ENCODE results near the gene DXO. TPM values are rescaled to one million over a fixed set of nuclear protein-coding genes. Genes with fewer than 3 reads are reported as not detected.
A peak's percentile ranks its signal among the peaks of the same experiment; 100 is the strongest.

DXO gene
- total and polyA plus RNA-seq, 2 of the 13 experiments (the other 11 are each of a cell fraction or from before 2014, with no cell fraction given): 18.6 to 26.2 TPM

DNA sequence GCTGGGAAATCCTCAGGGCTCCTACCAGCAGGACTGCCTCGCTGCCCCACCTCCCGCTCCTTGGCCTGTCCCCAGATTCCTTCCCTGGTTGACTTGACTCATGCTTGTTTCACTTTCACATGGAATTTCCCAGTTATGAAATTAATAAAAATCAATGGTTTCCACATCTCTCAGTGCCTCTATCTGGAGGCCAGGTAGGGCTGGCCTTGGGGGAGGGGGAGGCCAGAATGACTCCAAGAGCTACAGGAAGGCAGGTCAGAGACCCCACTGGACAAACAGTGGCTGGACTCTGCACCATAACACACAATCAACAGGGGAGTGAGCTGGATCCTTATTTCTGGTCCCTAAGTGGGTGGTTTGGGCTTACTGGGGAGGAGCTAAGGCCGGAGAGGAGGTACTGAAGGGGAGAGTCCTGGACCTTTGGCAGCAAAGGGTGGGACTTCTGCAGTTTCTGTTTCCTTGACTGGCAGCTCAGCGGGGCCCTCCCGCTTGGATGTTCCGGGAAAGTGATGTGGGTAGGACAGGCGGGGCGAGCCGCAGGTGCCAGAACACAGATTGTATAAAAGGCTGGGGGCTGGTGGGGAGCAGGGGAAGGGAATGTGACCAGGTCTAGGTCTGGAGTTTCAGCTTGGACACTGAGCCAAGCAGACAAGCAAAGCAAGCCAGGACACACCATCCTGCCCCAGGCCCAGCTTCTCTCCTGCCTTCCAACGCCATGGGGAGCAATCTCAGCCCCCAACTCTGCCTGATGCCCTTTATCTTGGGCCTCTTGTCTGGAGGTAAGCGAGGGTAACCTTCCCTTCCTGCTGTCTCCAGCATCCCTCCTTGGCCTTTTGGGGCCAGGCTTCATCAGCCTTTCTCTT, 26.2 kb downstream of the DXO start, which contains the start of gene CFB (continued):
- TF ChIP-seq, protein P1, sequence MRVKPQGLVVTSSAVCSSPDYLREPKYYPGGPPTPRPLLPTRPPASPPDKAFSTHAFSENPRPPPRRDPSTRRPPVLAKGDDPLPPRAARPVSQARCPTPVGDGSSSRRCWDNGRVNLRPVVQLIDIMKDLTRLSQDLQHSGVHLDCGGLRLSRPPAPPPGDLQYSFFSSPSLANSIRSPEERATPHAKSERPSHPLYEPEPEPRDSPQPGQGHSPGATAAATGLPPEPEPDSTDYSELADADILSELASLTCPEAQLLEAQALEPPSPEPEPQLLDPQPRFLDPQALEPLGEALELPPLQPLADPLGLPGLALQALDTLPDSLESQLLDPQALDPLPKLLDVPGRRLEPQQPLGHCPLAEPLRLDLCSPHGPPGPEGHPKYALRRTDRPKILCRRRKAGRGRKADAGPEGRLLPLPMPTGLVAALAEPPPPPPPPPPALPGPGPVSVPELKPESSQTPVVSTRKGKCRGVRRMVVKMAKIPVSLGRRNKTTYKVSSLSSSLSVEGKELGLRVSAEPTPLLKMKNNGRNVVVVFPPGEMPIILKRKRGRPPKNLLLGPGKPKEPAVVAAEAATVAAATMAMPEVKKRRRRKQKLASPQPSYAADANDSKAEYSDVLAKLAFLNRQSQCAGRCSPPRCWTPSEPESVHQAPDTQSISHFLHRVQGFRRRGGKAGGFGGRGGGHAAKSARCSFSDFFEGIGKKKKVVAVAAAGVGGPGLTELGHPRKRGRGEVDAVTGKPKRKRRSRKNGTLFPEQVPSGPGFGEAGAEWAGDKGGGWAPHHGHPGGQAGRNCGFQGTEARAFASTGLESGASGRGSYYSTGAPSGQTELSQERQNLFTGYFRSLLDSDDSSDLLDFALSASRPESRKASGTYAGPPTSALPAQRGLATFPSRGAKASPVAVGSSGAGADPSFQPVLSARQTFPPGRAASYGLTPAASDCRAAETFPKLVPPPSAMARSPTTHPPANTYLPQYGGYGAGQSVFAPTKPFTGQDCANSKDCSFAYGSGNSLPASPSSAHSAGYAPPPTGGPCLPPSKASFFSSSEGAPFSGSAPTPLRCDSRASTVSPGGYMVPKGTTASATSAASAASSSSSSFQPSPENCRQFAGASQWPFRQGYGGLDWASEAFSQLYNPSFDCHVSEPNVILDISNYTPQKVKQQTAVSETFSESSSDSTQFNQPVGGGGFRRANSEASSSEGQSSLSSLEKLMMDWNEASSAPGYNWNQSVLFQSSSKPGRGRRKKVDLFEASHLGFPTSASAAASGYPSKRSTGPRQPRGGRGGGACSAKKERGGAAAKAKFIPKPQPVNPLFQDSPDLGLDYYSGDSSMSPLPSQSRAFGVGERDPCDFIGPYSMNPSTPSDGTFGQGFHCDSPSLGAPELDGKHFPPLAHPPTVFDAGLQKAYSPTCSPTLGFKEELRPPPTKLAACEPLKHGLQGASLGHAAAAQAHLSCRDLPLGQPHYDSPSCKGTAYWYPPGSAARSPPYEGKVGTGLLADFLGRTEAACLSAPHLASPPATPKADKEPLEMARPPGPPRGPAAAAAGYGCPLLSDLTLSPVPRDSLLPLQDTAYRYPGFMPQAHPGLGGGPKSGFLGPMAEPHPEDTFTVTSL (CRISPR knock-in tag; IDR thresholded peaks at IDR 0.05; ENCODE audit: borderline replicate concordance): peak; percentile 85; the same call in 1 of the 2 replicates
- TF ChIP-seq NFKBIZ (CRISPR knock-in tag; IDR thresholded peaks at IDR 0.05): peak; percentile 99
- peak; percentile 69; the same call in 1 of the 2 replicates for TF ChIP-seq ZSCAN29 (CRISPR knock-in tag; conservative IDR thresholded peaks at IDR 0.05)
- TF ChIP-seq, protein P2, sequence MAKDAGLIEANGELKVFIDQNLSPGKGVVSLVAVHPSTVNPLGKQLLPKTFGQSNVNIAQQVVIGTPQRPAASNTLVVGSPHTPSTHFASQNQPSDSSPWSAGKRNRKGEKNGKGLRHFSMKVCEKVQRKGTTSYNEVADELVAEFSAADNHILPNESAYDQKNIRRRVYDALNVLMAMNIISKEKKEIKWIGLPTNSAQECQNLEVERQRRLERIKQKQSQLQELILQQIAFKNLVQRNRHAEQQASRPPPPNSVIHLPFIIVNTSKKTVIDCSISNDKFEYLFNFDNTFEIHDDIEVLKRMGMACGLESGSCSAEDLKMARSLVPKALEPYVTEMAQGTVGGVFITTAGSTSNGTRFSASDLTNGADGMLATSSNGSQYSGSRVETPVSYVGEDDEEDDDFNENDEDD (CRISPR knock-in tag; IDR thresholded peaks at IDR 0.05; ENCODE audit: borderline replicate concordance): peak; percentile 36; the same call in 1 of the 2 replicates
- peak; percentile 94; the same call in 1 of the 2 replicates for TF ChIP-seq ZNF430 (CRISPR knock-in tag; IDR thresholded peaks at IDR 0.05)
- no peak for TF ChIP-seq XBP1 (CRISPR knock-in tag; IDR thresholded peaks at IDR 0.05)
- TF ChIP-seq, protein P3, sequence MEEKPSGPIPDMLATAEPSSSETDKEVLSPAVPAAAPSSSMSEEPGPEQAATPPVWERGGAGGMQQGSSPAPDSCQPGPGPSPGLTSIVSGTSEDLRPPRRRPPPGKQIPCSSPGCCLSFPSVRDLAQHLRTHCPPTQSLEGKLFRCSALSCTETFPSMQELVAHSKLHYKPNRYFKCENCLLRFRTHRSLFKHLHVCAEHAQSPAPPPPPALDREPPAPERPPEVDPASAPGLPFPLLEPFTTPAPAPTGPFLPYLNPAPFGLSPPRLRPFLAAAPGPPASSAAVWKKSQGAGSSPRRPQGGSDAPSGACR (CRISPR knock-in tag; IDR thresholded peaks at IDR 0.05): no peak
- peak; percentile 64 for TF ChIP-seq AKAP8 (CRISPR knock-in tag; IDR thresholded peaks at IDR 0.05)
- no peak for TF ChIP-seq ZNF724P (CRISPR knock-in tag; IDR thresholded peaks at IDR 0.05; ENCODE audit: borderline replicate concordance)
- TF ChIP-seq, protein P4, sequence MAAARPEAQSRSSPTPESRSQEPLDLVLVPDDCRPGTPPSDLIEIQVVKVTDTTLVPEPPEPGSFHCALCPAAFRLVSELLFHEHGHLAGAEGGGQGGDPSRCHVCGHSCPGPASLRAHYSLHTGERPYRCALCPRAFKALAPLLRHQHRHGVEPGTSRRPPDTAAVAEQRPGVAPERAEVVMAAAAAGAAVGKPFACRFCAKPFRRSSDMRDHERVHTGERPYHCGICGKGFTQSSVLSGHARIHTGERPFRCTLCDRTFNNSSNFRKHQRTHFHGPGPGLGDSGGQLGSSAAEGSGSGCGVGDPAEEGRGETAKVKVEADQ (CRISPR knock-in tag; IDR thresholded peaks at IDR 0.05; ENCODE audit: borderline replicate concordance): peak; percentile 57
- TF ChIP-seq MTF1 (CRISPR knock-in tag; IDR thresholded peaks at IDR 0.05): no peak
- TF ChIP-seq ZSCAN20 (CRISPR knock-in tag; IDR thresholded peaks at IDR 0.05; ENCODE audit: borderline replicate concordance): peak; percentile 54; the same call in 1 of the 2 replicates
- TF ChIP-seq, protein P5, sequence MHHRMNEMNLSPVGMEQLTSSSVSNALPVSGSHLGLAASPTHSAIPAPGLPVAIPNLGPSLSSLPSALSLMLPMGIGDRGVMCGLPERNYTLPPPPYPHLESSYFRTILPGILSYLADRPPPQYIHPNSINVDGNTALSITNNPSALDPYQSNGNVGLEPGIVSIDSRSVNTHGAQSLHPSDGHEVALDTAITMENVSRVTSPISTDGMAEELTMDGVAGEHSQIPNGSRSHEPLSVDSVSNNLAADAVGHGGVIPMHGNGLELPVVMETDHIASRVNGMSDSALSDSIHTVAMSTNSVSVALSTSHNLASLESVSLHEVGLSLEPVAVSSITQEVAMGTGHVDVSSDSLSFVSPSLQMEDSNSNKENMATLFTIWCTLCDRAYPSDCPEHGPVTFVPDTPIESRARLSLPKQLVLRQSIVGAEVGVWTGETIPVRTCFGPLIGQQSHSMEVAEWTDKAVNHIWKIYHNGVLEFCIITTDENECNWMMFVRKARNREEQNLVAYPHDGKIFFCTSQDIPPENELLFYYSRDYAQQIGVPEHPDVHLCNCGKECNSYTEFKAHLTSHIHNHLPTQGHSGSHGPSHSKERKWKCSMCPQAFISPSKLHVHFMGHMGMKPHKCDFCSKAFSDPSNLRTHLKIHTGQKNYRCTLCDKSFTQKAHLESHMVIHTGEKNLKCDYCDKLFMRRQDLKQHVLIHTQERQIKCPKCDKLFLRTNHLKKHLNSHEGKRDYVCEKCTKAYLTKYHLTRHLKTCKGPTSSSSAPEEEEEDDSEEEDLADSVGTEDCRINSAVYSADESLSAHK (CRISPR knock-in tag; IDR thresholded peaks at IDR 0.05; ENCODE audit: borderline replicate concordance): no peak
- TF ChIP-seq ETV5 (CRISPR knock-in tag; IDR thresholded peaks at IDR 0.05; ENCODE audit: borderline replicate concordance): peak; percentile 95
- TF ChIP-seq ZNF570 (CRISPR knock-in tag; IDR thresholded peaks at IDR 0.05; ENCODE audit: borderline replicate concordance): no peak
- TF ChIP-seq RFXAP (CRISPR knock-in tag; IDR thresholded peaks at IDR 0.05; ENCODE audit: borderline replicate concordance): peak; percentile 86
- TF ChIP-seq ZNF567 (CRISPR knock-in tag; IDR thresholded peaks at IDR 0.05; ENCODE audit: borderline replicate concordance): peak; percentile 99; the same call in 1 of the 2 replicates

Data from HepG2 (cell line).